Left lobe of liver (tissue), 2 donors: Measurements from ENCODE around the gene CCDC127. TPM values are rescaled to one million over a fixed set of nuclear protein-coding genes. Genes with fewer than 3 reads are reported as not detected.
A peak's percentile ranks its signal among the peaks of the same experiment; 100 is the strongest.
"Not testable (repeated sequence)": the region's sequence is repeated elsewhere in the genome, so short reads cannot be mapped to it uniquely, and the experiment has no call there.

Experiments
- ATAC-seq: fragments of 200-7000 bp; cut with Tn5 transposase; one replicate; pipeline ENCODE4 v1.9.1; 2020; ENCODE audit warnings: mild to moderate bottlenecking, moderate library complexity
- DNase-seq: peaks from one replicate; pipeline ENCODE4 v3.0.0-alpha.2; 2020; ENCODE audit warnings: low spot score
- total RNA-seq: library from RNA; stranded (reverse); gene quantifications from one replicate; pipeline ENCODE4 v1.2.1, GENCODE V29; 2021
- donor health status: DM: no; HTN: no; CAD: no; lungs with moderate emphysema.
- donor health status: DM: no; HTN: yes; CAD: no.

Gene CCDC127
- total RNA-seq: 3.1 TPM

DNA sequence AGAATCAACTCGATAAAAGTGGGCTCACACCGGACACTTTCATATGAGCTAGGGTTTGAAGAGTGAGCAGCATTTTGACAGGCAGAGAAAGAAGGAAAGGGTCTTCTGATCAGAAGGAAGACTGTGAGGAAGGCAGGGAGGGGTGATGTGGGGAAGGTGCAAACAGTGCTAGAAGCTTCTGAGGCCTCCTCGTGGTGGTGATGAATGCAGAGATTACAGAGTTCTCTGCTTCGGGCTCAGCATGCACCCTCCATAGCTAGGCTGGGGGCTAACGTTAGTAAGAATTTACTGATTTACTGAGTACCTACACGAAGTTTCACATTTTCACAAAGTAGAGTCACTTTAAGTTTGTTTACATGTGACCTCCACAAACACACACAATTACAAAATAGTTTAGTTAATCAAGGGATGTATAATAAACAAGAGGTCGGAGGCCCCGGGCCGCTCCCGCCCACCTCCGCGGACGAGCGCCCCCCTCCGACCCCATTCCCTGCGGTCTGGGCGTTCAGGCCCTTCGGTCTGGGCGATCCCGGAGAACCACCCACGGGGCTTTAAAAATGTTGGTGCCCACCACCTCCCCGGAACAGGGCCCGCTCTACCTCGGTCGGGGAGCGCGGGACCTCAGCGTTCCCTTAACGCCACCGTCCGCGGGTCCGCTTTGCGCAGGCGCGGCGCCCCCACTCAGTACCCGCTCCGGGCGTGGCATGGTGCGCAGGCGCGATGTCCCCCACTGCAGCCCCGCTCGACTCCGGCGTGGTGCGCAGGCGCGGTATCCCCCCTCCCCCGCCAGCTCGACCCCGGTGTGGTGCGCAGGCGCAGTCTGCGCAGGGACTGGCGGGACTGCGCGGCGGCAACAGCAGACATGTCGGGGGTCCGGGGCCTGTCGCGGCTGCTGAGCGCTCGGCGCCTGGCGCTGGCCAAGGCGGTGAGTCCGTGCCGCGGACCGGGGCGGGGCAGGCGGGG, at the start of gene CCDC127, which contains the start of gene SDHA:
Gene CCDC127, minus strand, starts transcription at position 660 of the 963 bp plus-strand sequence. CDS start 1,304 bp downstream, outside the sequence.
Gene SDHA, plus strand, starts transcription at position 827 of the 963 bp plus-strand sequence. Its CDS starts 36 bp downstream, at position 863.
- ATAC-seq (peak; percentile 89), DNase-seq (peak; percentile 98)

DNA sequence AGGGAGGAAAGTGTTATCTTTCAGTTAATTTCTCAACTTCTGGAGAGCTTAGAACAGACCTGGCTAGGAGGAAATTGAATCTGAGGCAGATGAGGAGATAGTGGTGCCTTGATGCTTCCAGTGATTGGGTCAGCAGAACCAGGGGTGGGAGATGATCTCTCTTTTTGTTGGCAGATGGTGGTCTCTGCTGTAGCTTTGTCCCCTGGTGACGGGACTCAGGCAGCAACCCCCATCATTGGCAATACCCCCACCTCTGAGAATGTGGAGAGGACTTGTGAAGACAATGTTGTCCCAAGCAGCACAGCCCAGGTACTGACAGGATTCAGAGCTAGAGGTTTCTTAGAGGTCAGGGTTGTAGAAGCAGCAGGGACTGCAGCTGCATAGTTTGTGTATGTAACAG, 49.8 kb upstream of the CCDC127 start:
- ATAC-seq (no peak), DNase-seq (peak; percentile 28)

- not testable (repeated sequence) for ATAC-seq
- peak; percentile 34 for DNase-seq
Observed at GRCh38 chr5:266311-267026, 48.5 kb upstream of the CCDC127 start.

DNA sequence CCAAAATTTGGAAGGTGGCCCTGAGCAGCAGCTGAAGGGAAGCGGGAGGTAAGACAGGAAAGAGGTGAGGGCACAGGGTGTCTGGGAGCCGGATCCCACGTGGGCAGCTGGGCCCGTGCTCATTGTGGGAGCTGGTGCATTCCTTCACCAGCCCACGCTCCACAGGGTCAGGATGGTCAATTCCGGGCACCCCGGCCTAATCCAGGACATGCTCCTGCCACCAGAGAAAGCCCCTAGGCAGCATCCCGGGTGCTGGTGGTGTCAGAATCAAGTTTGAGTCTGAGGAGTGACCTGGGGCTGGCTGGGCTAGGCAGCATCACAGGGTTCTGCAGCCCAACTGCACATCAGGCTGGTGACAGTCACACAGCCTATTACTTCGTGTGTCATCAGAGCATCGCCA, 46.4 kb upstream of the CCDC127 start:
- DNase-seq (peak; percentile 44), ATAC-seq (peak; percentile 9)

- DNase-seq (peak; percentile 64), ATAC-seq (peak; percentile 92)
Observed at GRCh38 chr5:263275-263974, 45.5 kb upstream of the CCDC127 start.

DNA sequence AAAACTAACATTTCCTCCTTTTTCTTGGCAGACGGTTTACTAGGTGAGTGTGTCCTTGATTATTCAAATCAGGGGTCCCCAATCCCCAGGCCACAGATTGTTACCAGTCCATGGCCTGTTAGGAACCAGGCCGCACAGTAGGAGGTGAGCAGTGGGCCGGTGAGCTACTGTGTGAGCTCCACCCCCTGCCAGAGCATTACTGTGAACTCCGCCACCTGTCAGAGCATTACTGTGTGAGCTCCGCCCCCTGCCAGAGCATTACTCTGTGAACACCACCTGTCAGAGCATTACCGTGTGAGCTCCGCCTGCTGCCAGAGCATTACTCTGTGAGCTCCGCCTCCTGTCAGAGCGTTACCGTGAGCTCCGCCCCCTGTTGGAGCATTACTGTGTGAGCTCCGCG, 39.2 kb upstream of the CCDC127 start:
- ATAC-seq: no peak
- no peak for DNase-seq

GRCh38 chr5:256347-256746, 38.4 kb upstream of the CCDC127 start:
- ATAC-seq: peak; percentile 95
- DNase-seq: peak; percentile 86

- peak; percentile 60 for ATAC-seq
- DNase-seq: not testable (repeated sequence)
Observed at GRCh38 chr5:255116-255515, 37.2 kb upstream of the CCDC127 start.

- not testable (repeated sequence) for DNase-seq, ATAC-seq
Observed at GRCh38 chr5:254322-254721, 36.4 kb upstream of the CCDC127 start.

DNA sequence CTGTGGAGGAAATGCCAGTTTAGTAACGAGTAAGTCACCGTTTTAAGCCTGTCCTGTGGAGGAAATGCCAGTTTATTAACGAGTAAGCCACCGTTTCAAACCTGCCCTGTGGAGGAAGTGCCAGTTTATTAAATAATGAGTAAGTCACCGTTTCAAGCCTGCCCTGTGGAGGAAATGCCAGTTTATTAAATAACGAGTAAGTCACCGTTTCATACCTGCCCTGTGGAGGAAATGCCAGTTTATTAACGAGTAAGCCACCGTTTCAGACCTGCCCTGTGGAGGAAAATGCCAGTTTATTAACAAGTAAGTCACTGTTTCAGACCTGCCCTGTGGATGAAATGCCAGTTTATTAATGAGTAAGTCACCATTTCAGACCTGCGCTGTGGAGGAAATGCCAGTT, 34.6 kb upstream of the CCDC127 start:
- ATAC-seq: no peak
- DNase-seq: no peak

DNA sequence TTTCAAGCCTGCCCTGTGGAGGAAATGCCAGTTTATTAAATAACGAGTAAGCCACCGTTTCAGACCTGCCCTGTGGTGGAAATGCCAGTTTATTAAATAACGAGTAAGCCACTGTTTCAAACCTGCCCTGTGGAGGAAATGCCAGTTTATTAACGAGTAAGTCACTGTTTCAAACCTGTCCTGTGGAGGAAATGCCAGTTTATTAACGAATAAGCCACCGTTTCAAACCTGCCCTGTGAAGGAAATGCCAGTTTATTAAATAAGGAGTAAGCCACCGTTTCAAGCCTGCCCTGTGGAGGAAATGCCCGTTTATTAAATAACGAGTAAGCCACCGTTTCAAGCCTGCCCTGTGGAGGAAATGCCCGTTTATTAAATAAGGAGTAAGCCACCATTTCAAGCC, 34.0 kb upstream of the CCDC127 start:
- not testable (repeated sequence) for ATAC-seq, DNase-seq

GRCh38 chr5:251538-251937, 33.6 kb upstream of the CCDC127 start:
- DNase-seq, ATAC-seq: not testable (repeated sequence)

DNA sequence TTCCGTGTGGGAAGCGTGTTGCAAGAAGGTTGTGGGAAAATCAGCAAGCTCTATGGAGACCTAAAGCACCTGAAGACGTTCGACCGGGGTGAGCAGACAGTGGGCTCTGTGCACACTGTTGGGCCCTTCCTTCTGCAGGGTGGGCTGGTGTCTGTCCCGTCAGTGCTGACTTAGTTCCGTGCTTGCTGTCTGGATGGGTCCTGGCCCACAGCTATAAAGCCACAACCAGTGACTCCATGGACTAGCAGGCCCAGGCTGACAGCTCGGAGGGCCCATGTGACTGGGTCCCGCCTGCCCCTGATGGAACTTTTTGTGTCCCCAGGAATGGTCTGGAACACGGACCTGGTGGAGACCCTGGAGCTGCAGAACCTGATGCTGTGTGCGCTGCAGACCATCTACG, 33.1 kb upstream of the CCDC127 start:
- DNase-seq, ATAC-seq: not testable (repeated sequence)

DNA sequence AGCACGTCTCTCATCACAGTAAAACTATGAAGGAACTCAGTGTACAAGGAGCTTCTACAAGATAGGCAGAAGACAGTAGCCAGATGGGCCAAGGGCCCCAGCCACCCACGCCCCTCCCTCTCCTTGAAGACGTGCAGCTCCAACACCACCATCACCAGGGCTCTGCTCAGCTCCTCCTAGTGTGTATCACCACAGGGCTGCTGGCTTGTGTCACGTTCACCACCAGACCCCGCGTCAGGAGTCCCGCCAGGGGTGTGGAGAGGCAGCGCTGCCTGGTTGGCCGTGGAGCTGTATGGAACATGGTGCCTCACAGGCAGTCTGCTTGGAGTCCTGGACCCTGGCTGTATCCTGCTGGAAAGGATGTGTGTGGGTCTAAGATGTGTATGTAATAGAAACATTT, 32.4 kb upstream of the CCDC127 start:
- peak; percentile 17 for ATAC-seq
- DNase-seq: not testable (repeated sequence)

DNA sequence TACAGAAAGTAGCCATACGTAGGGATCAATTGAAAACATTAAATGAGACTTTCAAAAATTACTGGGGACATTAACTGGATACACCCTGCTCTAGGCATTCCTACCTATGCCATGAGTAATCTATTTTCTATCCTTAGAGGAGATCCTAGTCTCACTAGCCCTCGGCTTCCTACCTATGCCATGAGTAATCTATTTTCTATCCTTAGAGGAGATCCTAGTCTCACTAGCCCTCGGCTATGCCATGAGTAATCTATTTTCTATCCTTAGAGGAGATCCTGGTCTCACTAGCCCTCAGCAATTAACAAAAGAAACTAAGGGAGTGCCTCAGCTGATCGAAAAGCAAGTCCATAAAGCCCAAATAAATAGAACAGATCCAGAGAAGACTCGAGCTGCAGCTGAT, 27.8 kb upstream of the CCDC127 start:
- not testable (repeated sequence) for DNase-seq, ATAC-seq

DNA sequence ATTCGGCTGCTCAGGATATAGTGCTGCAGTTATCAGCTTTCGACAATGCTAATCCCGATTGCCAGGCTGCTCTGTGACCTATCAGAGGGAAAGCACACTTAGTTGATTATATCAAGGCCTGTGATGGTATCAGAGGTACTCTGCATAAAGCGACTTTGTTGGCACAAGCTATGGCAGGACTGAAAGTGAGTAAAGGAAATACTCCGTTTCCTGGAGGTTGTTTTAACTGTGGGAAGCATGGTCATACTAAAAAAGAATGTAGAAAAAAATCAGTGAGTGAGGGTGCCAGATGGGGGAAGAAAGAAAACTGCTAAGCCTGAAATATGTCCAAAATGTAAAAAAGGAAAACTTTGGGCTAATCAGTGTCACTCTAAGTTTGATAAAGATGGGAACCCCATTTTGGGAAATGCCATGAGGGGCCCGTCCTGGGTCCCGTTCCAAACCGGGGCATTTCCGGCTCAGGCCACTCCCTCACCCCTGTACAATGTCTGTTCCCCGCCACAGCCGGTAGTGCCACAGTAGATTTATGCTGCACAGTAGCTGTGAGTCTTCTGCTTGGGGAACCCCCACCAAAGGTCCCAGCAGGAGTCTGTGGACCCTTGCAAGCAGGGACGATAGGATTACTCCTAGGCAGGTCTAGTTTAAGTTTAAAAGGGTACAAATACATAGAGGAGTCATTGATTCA, 25.9 kb upstream of the CCDC127 start:
- not testable (repeated sequence) for DNase-seq, ATAC-seq

GRCh38 chr5:241045-241669, 23.2 kb upstream of the CCDC127 start:
- not testable (repeated sequence) for DNase-seq, ATAC-seq

GRCh38 chr5:240550-240949, 22.6 kb upstream of the CCDC127 start:
- not testable (repeated sequence) for ATAC-seq, DNase-seq

DNA sequence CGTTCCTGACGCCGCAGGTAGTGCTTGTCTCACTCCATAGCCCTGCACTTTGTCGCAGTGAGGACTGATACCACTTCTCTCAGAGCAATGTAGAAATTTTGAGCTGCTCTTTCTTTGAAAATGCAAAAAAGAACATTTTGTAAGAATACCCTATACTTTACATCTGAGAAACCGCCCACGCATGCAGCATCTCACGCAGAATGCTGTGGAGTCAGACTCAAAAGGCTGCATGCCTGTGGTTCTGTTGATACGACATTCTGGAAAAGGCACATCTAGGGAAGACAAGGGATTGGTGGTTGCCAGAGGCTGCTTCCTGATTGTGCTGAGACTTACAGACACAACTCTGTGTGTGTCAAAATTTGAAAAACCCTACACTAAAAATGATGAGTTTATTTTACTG, 20.0 kb upstream of the CCDC127 start:
- not testable (repeated sequence) for ATAC-seq, DNase-seq

GRCh38 chr5:235527-235926, 17.6 kb upstream of the CCDC127 start:
- ATAC-seq, DNase-seq: not testable (repeated sequence)
